ENCODE data around the gene STX1B.
"Not testable (repeated sequence)": the region's sequence is repeated elsewhere in the genome, so short reads cannot be mapped to it uniquely, and the experiment has no call there.

STX1B gene

DNA sequence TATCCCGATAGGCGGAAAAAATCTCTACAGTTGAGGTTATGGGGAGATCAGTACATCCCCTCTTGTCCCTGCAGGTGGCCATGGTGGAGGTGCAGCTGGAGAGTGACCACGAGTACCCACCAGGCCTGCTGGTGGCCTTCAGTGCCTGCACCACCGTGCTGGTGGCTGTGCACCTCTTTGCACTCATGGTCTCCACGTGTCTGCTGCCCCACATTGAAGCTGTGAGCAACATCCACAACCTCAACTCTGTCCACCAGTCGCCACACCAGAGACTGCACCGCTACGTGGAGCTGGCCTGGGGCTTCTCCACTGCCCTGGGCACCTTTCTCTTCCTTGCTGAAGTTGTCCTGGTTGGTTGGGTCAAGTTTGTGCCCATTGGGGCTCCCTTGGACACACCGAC is 57.3 kb downstream of the STX1B start:
- FAIRE-seq (no peak), DNase-seq (ENCODE audit: low spot score) (no peak)

- FAIRE-seq (no peak), DNase-seq (ENCODE audit: low spot score) (no peak)
Observed at GRCh38 chr16:30951750-30952149, 58.7 kb downstream of the STX1B start.

DNA sequence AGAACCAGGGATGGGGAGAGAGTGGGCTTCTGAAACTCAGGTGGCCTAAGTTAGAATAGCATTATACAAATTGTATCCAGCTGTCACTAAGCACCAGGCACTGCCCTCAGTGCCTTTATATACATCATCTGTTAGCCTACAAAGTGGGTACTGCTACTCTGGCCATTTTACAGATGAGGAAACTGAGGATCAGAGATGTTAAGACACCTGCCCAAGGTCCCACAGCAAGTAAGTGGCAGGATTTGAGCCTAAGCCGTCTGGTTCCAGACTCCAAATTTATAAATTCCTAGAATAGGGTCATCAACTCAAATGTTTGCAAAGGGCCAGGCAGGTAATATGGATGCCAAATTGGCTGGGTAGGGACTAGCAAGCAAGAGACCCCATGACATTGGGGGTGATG is 59.2 kb downstream of the STX1B start:
- no peak for FAIRE-seq
- DNase-seq (ENCODE audit: low spot score) = no peak

DNA sequence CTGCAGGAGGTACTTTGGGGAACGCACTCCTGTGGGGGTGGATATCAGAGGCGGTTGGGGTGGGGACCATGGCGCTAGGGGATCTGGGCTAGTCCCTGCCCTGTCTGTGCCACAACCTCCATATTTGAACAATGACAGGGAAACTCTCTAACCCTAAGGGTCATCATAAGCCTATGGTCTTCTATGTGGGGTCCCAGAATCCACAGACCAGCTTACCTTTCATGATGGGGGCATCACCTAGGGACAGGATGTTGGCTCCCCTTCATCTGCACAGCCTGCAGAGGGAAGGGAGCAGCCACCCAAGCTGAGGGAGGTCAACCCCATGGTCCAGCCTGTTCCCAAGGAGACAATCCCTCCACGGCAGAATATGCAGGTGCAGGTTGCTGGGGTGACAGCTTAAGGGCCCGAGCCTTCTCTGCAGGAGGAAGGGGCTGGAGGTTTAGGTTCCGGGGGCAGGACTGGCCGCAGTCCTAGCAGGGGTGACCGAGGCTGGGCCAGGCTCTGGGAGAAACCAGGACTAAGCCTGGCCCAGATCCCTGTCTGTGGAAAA is 59.8 kb downstream of the STX1B start:
- DNase-seq (ENCODE audit: low spot score) (no peak), FAIRE-seq (no peak)

GRCh38 chr16:30949650-30950515 is 60.6 kb downstream of the STX1B start:
- DNase-seq (ENCODE audit: low spot score) (peak; percentile 96), FAIRE-seq (peak; percentile 90)

DNA sequence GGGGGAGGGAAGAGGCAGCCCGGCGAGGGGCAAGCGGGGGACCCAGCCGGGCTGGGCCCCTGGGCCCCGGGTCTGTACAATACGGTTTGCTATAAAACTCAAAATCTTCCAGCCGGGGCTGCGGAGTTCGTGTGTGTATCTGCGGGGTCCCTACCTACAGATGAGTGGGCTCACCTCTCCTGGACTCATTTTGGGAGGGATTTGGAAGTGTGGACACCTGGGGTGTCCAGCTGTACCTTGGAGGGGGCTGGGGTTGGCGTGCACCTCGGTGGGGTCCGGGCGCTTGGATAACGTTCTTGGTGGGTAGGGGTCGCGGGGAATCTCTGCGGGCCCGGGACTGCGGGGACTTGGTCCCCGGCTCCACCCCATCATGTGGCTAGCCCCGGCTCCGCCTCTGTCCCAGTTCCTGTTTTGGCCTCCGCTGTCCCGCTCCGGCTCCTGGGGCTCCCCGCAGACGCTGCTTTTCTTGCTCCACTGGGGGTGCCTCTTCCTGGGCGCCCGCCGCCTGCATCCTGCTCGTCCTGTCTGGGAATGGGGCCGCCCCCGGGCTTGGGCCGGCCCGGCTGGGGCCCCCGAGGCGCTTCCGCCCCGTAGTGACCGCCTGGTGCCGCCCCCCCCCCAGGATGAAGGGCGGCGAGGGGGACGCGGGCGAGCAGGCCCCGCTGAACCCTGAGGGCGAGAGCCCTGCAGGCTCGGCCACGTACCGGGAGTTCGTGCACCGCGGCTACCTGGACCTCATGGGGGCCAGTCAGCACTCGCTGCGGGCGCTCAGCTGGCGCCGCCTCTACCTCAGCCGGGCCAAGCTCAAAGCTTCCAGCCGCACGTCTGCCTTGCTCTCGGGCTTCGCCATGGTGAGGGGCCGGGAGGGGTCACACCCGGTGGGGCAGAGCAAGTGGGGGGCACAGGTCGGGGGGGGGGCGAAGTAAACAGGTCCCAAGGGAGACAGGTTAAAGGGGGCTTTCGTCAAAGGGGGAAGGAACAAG is 61.5 kb downstream of the STX1B start, which contains the start of gene ORAI3:
Gene ORAI3, plus strand, starts transcription at position 402 of the 983 bp plus-strand sequence. Its CDS starts 222 bp downstream, at position 624.
- DNase-seq (ENCODE audit: low spot score) (peak; percentile 36), FAIRE-seq (no peak)

GRCh38 chr16:30947859-30948666 is 62.4 kb downstream of the STX1B start:
- DNase-seq (ENCODE audit: low spot score) = peak; percentile 81
- no peak for FAIRE-seq

DNA sequence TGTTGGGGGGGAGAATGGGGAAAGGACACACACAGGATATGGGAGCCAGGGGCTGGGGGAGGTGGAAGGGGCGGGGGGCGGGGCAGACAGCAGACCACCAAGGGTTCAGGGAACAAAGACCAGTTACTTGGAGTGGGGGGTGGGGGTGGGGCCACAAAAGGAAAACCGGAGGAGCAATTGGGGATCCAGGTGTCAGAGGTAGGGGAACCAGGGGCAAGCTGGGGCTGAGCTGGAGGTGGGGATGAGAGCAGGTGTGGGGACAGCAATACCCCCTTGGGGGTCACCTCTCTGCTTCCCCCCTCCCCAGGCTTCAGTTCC is 62.9 kb downstream of the STX1B start:
- no peak for FAIRE-seq

GRCh38 chr16:30946671-30947540 is 63.5 kb downstream of the STX1B start:
- FAIRE-seq = no peak
- no peak for DNase-seq (ENCODE audit: low spot score)

More for the DNA sequence above, 62.9 kb downstream of the STX1B start:
- DNase-seq (ENCODE audit: low spot score) = no peak

- no peak for FAIRE-seq
- DNase-seq (ENCODE audit: low spot score) = no peak
Observed at GRCh38 chr16:30944352-30944751, 66.1 kb downstream of the STX1B start.

- no peak for FAIRE-seq
Observed at GRCh38 chr16:30942426-30942806, 68.0 kb downstream of the STX1B start.

DNA sequence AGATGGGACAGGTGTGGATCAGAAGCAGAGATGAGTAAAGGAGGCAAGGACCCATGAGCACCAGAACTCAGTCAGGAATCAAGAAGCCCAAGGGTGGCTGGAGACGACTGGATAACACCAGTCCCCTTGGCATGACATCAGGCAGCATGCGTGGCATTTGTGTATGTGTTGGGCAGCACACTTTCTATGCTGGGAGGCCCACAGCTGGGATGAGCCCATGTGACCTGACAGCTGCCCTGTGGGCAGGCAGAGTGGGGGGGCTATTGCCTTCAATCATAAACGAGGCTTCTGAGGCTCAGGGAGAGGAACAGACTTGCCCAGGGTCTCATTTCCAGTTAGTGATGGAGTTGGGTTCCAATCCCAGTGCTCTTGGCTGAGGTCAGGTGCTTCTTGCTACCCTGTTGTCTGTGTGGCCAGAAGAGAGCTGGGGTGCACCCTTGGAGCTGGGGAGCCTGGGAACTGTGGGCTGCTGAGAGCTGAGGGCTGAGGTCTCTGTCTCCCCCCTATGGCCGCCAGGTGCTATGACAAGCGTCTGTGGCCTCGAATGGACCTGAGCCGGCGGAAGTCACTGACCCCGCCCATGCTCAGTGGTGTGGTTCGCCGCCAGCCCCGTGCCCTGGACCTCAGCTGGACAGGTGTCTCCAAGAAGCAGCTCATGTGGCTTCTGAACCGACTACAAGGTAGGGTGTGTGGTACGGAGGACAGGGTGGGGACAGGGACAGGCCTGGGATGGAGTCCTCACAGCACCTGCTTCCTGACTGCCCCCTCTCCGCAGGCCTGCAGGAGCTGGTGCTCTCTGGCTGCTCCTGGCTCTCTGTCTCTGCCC is 68.6 kb downstream of the STX1B start:
- DNase-seq (ENCODE audit: low spot score) = peak; percentile 55
- FAIRE-seq = no peak

More at GRCh38 chr16:30942426-30942806, 68.0 kb downstream of the STX1B start:
- no peak for DNase-seq (ENCODE audit: low spot score)

GRCh38 chr16:30939571-30939970 is 70.9 kb downstream of the STX1B start:
- peak; percentile 54 for DNase-seq (ENCODE audit: low spot score)
- FAIRE-seq = not testable (repeated sequence)
